B cell (primary cell): ENCODE data around the gene SCEL. TPM values are rescaled to one million over a fixed set of nuclear protein-coding genes. Genes with fewer than 3 reads are reported as not detected.

Source experiments
- ATAC-seq: fragments of 200-7000 bp; cut with Tn5 transposase; one replicate; pipeline ENCODE4 v1.10.0; 2021; ENCODE audit warnings: low read depth, mild to moderate bottlenecking, moderate number of reproducible peaks, moderate library complexity
- CTCF ChIA-PET: fragments of 350-600 bp; sonication (Branson Sonifier 250); formaldehyde crosslinking; loops from one replicate; lab custom pipeline; 2021; ENCODE audit warnings: antibody characterized with exemption, inconsistent platforms; lab: Charles Lee
- POLR2A ChIA-PET: fragments of 350-600 bp; sonication (Branson Sonifier 250); formaldehyde crosslinking; loops from one replicate; lab custom pipeline; 2021; ENCODE audit warnings: antibody characterized with exemption; lab: Charles Lee
- DNase-seq: peaks from one replicate; pipeline ENCODE4 v3.0.0; 2013
- H2AFZ ChIP-seq: 2 replicates; pipeline ENCODE4 v1.6.1; 2012; ENCODE audit warnings: mild to moderate bottlenecking, low read depth, low read length; ENCODE audit not compliant: insufficient read depth, poor library complexity, severe bottlenecking
- H3K27ac ChIP-seq, 2 donors: 1 replicate in 1 of 2; 2 replicates in 1 of 2; pipeline ENCODE4 v1.5.1; 2012 to 2013; ENCODE audit warnings: low read length in 2 of 2, mild to moderate bottlenecking in 2 of 2, moderate library complexity in 1 of 2
- H3K27me3 ChIP-seq, 4 experiments: fragments of 200-600 bp in 1 of 4; sonication (generic) in 1 of 4; replicated peaks in 1 of 4; 1 replicate in 2 of 4; 2 replicates in 2 of 4; pipeline versions ENCODE4 v1.6.1 to v1.7.0; 2013 to 2016; ENCODE audit warnings: low read length in 3 of 4, mild to moderate bottlenecking in 2 of 4, mixed read lengths in 1 of 4, moderate library complexity in 1 of 4; ENCODE audit not compliant: insufficient read depth in 4 of 4, control insufficient read depth in 3 of 4; ENCODE audit errors: control extremely low read depth in 1 of 4
- H3K36me3 ChIP-seq, 2 experiments: replicated peaks in 1 of 2; 1 replicate in 1 of 2; 2 replicates in 1 of 2; pipeline versions ENCODE4 v1.6.1 to v1.7.1; 2013; ENCODE audit warnings: low read length in 1 of 2; ENCODE audit not compliant: insufficient read depth in 2 of 2, control insufficient read depth in 1 of 2; ENCODE audit errors: control extremely low read depth in 1 of 2, extremely low read depth in 1 of 2
- H3K4me1 ChIP-seq, 2 donors: fragments of 200-600 bp in 1 of 2; sonication (generic) in 1 of 2; 1 replicate in 1 of 2; 2 replicates in 1 of 2; pipeline versions ENCODE4 v1.5.1 to v1.6.1; 2013 to 2017; ENCODE audit warnings: low read length in 2 of 2; ENCODE audit not compliant: control insufficient read depth in 2 of 2, insufficient read depth in 2 of 2
- H3K4me2 ChIP-seq: replicated peaks from 2 replicates; pipeline ENCODE3; 2012; ENCODE audit warnings: mild to moderate bottlenecking, low read depth, low read length; ENCODE audit not compliant: poor library complexity, severe bottlenecking
- H3K4me3 ChIP-seq, 5 experiments: fragments of 200-600 bp in 1 of 5; sonication (generic) in 1 of 5; 1 replicate in 3 of 5; 2 replicates in 2 of 5; pipeline versions ENCODE4 v1.5.1 to v1.7.0; 2011 to 2016; ENCODE audit warnings: low read length in 4 of 5, mild to moderate bottlenecking in 4 of 5, low read depth in 2 of 5, control low read depth in 1 of 5, moderate library complexity in 1 of 5; ENCODE audit not compliant: insufficient read depth in 1 of 5; ENCODE audit errors: control extremely low read depth in 1 of 5, extremely low read depth in 1 of 5
- H3K79me2 ChIP-seq: fragments of 200-600 bp; sonication (generic); one replicate; pipeline ENCODE4 v1.6.0; 2016; ENCODE audit warnings: low read length; ENCODE audit not compliant: control insufficient read depth, insufficient read depth
- H3K9ac ChIP-seq: fragments of 200-600 bp; sonication (generic); 2 replicates; pipeline ENCODE4 v1.6.1; 2017; ENCODE audit warnings: mild to moderate bottlenecking, low read length, moderate library complexity
- H3K9me3 ChIP-seq, 3 donors: one replicate each; pipeline versions ENCODE4 v1.6.1 to v1.7.1; 2013; ENCODE audit warnings: low read length in 2 of 3; ENCODE audit not compliant: control insufficient read depth in 2 of 3, insufficient read depth in 1 of 3; ENCODE audit errors: control extremely low read depth in 1 of 3
- H4K20me1 ChIP-seq: 2 replicates; pipeline ENCODE4 v1.6.0; 2012; ENCODE audit warnings: mild to moderate bottlenecking, low read length; ENCODE audit not compliant: insufficient read depth, control insufficient read depth, poor library complexity, severe bottlenecking
- H3K27ac Mint-ChIP-seq: one replicate; pipeline ENCODE4 v1.8.0; 2021; ENCODE audit warnings: mixed read lengths
- H3K27me3 Mint-ChIP-seq: one replicate; pipeline ENCODE4 v1.8.0; 2021; ENCODE audit warnings: mixed read lengths
- H3K4me1 Mint-ChIP-seq: one replicate; pipeline ENCODE4 v1.8.0; 2021; ENCODE audit warnings: mixed read lengths
- H3K4me3 Mint-ChIP-seq: one replicate; pipeline ENCODE4 v1.8.0; 2021; ENCODE audit warnings: mixed read lengths
- H3K9me3 Mint-ChIP-seq: one replicate; pipeline ENCODE4 v1.8.0; 2022; ENCODE audit warnings: mixed read lengths; ENCODE audit not compliant: insufficient read depth
- EZH2 ChIP-seq: IDR thresholded peaks from 2 replicates; pipeline ENCODE4 v1.6.1; 2012; ENCODE audit warnings: borderline replicate concordance, low read depth, mild to moderate bottlenecking, moderate library complexity, low read length; ENCODE audit not compliant: insufficient read depth, poor library complexity, severe bottlenecking
- WGBS: methylation state at CpG from one replicate; pipeline ENCODE4 v1.1.5; 2013; ENCODE audit warnings: missing lambda C conversion rate; ENCODE audit not compliant: insufficient coverage; 5-methylcytosine and 5-hydroxymethylcytosine counted together
- intact Hi-C: fragments of 100-400 bp; cut with micrococcal nuclease; formaldehyde crosslinking; loops from one replicate; pipeline ENCODE4 v1.10.0; 2022
- polyA plus RNA-seq: library from polyadenylated mRNA; depleted of rRNA; stranded (reverse); fragments of >200 nt; gene quantifications from 2 replicates; pipeline ENCODE4 v1.2.3, GENCODE V29; 2012
- total RNA-seq, 2 donors: library from RNA; stranded (reverse); fragments of 120-200 nt in 1 of 2; gene quantifications; 1 replicate in 1 of 2; 2 replicates in 1 of 2; pipeline versions ENCODE4 v1.2.3 to v1.2.4, GENCODE V29; 2013 to 2022
- TF ChIP-seq, protein P1 (sequence below): fragments of 200-600 bp; IDR thresholded peaks from one replicate; pipeline ENCODE4 v1.8.0; 2022; ENCODE audit warnings: antibody characterized with exemption, mild to moderate bottlenecking

Gene SCEL
- total and polyA plus RNA-seq, 2 donors (not counting 1 experiment from before 2014, with no cell fraction given), result not detected

DNA sequence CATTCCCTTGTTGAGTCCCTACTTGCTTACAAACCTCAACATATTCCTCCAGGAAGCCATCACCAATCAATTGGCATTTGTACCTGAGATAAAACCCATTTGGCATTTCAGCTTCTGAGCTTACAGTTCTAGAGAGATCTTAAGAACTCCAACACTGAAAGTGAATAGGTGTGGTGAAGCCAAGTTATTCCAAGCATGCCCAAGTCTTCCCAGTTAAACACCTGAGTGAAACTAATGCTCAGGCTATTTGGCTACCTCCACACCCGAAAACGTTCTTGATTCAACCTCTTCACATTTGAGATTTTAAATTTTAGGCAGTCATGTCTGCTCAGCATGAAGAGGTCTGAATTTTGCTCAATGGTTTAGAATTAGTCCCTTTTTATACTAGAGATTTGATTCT lies 2.5 kb upstream of the SCEL start:
- CTCF ChIA-PET, result interaction anchor here (1.0 kb wide), 1 partner anchor 19 kb away, joined by 3 read pairs; no protein-coding TSS in a partner anchor
- intact Hi-C loops, result no loop called here
- POLR2A ChIA-PET, result no interaction called here

More for the DNA sequence above, 2.5 kb upstream of the SCEL start:
- Histone ChIP-seq H3K27ac (no peak overlapping the region), H3K36me3 (no peaks in the 10 kb centered on the region), H3K27me3 (peaks cover 0 to 3% (median 0%) of the 10 kb centered on the region in 4 experiments), H3K9me3 (no peaks in the 10 kb centered on the region), H3K4me2 (no peak overlapping the region), H3K9ac (no peak overlapping the region), H4K20me1 (no peaks in the 10 kb centered on the region), H3K4me3 (no peak overlapping the region), H3K4me1 (no peaks in the 10 kb centered on the region), H2AFZ (no peak overlapping the region), H3K79me2 (no peaks in the 10 kb centered on the region)
- no peak overlapping the region for H3K4me3 Mint-ChIP-seq
- H3K9me3 Mint-ChIP-seq, result no peaks in the 10 kb centered on the region
- no peak for TF ChIP-seq EZH2
- TF ChIP-seq, protein P1, sequence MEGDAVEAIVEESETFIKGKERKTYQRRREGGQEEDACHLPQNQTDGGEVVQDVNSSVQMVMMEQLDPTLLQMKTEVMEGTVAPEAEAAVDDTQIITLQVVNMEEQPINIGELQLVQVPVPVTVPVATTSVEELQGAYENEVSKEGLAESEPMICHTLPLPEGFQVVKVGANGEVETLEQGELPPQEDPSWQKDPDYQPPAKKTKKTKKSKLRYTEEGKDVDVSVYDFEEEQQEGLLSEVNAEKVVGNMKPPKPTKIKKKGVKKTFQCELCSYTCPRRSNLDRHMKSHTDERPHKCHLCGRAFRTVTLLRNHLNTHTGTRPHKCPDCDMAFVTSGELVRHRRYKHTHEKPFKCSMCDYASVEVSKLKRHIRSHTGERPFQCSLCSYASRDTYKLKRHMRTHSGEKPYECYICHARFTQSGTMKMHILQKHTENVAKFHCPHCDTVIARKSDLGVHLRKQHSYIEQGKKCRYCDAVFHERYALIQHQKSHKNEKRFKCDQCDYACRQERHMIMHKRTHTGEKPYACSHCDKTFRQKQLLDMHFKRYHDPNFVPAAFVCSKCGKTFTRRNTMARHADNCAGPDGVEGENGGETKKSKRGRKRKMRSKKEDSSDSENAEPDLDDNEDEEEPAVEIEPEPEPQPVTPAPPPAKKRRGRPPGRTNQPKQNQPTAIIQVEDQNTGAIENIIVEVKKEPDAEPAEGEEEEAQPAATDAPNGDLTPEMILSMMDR, result no peak
- no peaks in the 10 kb centered on the region for H3K4me1 Mint-ChIP-seq
- ATAC-seq, result no peak
- no peak overlapping the region for H3K27ac Mint-ChIP-seq
- WGBS, result no CpG with 5 or more reads among the region's 2 CpGs
- DNase-seq, result no peak
- H3K27me3 Mint-ChIP-seq, result peaks cover 7% of the 10 kb centered on the region
